ENCODE data around the gene ASB16. TPM values are rescaled to one million over a fixed set of nuclear protein-coding genes. Genes with fewer than 3 reads are reported as not detected.

The ASB16 gene
- total RNA-seq, 1 experiment from 2014 or later = 0.11 TPM

GRCh38 chr17:44159519-44160210, 10.8 kb upstream of the ASB16 start (continued):
- TF ChIP-seq E2F4 (CRISPR knock-in tag; IDR thresholded peaks at IDR 0.05; ENCODE audit: borderline replicate concordance, low read depth) (no peak), PRDM15 (CRISPR knock-in tag; IDR thresholded peaks at IDR 0.05) (no peak), ZBTB21 (CRISPR knock-in tag; IDR thresholded peaks at IDR 0.05; ENCODE audit: borderline replicate concordance) (no peak)

GRCh38 chr17:44164476-44164875, 6.0 kb upstream of the ASB16 start:
- no peaks in the 10 kb centered on the region for H3K27me3 Mint-ChIP-seq (ENCODE audit: low read depth)
- POLR2A ChIA-PET = no interaction called here

More at GRCh38 chr17:44164476-44164875, 6.0 kb upstream of the ASB16 start:
- H3K9me3 Mint-ChIP-seq = no peaks in the 10 kb centered on the region
- no peak overlapping the region for H3K27ac Mint-ChIP-seq
- no peak for ATAC-seq
- CTCF ChIA-PET = interaction anchor here (0.6 to 1.0 kb wide), 2 partner anchors 156 to 502 kb away, joined by 3 to 5 read pairs; no protein-coding TSS in a partner anchor
- H3K4me1 Mint-ChIP-seq = peaks cover 8% of the 10 kb centered on the region
- H3K4me3 Mint-ChIP-seq = no peak overlapping the region
- peaks cover 21% of the 10 kb centered on the region for H3K36me3 Mint-ChIP-seq
- DNase-seq (ENCODE audit: low spot score) = no peak
- TF ChIP-seq ZNF317 (CRISPR knock-in tag; IDR thresholded peaks at IDR 0.05; ENCODE audit: borderline replicate concordance, low read depth) (no peak), FOXK1 (CRISPR knock-in tag; IDR thresholded peaks at IDR 0.05) (no peak), ETV6 (CRISPR knock-in tag; IDR thresholded peaks at IDR 0.05) (no peak), MYBL2 (CRISPR knock-in tag; IDR thresholded peaks at IDR 0.05) (no peak), PREB (CRISPR knock-in tag; IDR thresholded peaks at IDR 0.05; ENCODE audit: borderline replicate concordance) (no peak), ZNF671 (CRISPR knock-in tag; IDR thresholded peaks at IDR 0.05) (no peak), ZBTB43 (CRISPR knock-in tag; IDR thresholded peaks at IDR 0.05) (no peak), GRHL2 (CRISPR knock-in tag; IDR thresholded peaks at IDR 0.05; ENCODE audit: insufficient replicate concordance, severe bottlenecking) (no peak), ZSCAN18 (CRISPR knock-in tag; IDR thresholded peaks at IDR 0.05) (no peak)
